Nephron progenitor cell (in vitro differentiated cells): ENCODE data around the gene SND1.

Experiments used
- DNase-seq: peaks from one replicate; pipeline ENCODE4 v3.0.0; 2021
- H3K27ac Mint-ChIP-seq: 2 replicates; pipeline ENCODE4 v1.8.0; 2021; ENCODE audit warnings: mild to moderate bottlenecking, moderate library complexity, mixed read lengths
- H3K27me3 Mint-ChIP-seq: 2 replicates; pipeline ENCODE4 v1.8.0; 2021; ENCODE audit warnings: mild to moderate bottlenecking, low read depth, mixed read lengths; ENCODE audit not compliant: poor library complexity
- H3K36me3 Mint-ChIP-seq: 2 replicates; pipeline ENCODE4 v1.8.0; 2021; ENCODE audit warnings: low read depth, mixed read lengths
- H3K4me1 Mint-ChIP-seq: 2 replicates; pipeline ENCODE4 v1.8.0; 2021; ENCODE audit warnings: mixed read lengths
- H3K4me3 Mint-ChIP-seq: 2 replicates; pipeline ENCODE4 v1.8.0; 2021; ENCODE audit warnings: mild to moderate bottlenecking, moderate library complexity, mixed read lengths
- H3K9me3 Mint-ChIP-seq: 2 replicates; pipeline ENCODE4 v1.8.0; 2021; ENCODE audit warnings: mild to moderate bottlenecking, moderate library complexity, mixed read lengths
- CTCF ChIP-seq: fragments of 200-600 bp; sonication (generic); IDR thresholded peaks from 2 replicates; pipeline ENCODE4 v1.5.0; 2021; ENCODE audit warnings: antibody characterized with exemption

SND1 gene

DNA sequence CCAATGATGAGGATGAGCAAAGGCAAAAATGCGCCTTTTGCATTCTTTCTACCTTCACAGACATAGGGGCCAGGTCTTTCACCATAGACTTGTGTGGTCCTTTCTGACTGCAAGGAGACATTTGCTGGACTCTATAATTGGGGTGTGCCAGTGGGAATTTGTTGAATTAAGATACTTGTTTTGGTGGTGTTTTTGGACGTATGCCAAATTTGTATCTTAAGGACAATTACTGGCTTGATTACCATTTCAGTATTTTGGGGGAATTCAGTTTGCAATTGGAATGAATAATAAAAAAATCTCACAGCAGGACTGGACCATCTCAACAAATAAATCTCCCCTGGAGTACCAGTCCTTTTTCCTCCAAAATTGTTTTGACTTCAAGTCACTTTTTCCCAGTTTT, 47.9 kb downstream of the SND1 start:
- Mint-ChIP-seq H3K36me3 (peaks cover 68% of the 10 kb centered on the region), H3K9me3 (no peaks in the 10 kb centered on the region), H3K4me1 (no peaks in the 10 kb centered on the region), H3K27ac (no peak overlapping the region), H3K27me3 (no peaks in the 10 kb centered on the region), H3K4me3 (no peak overlapping the region)
- no peak for TF ChIP-seq CTCF
- no peak for DNase-seq

DNA sequence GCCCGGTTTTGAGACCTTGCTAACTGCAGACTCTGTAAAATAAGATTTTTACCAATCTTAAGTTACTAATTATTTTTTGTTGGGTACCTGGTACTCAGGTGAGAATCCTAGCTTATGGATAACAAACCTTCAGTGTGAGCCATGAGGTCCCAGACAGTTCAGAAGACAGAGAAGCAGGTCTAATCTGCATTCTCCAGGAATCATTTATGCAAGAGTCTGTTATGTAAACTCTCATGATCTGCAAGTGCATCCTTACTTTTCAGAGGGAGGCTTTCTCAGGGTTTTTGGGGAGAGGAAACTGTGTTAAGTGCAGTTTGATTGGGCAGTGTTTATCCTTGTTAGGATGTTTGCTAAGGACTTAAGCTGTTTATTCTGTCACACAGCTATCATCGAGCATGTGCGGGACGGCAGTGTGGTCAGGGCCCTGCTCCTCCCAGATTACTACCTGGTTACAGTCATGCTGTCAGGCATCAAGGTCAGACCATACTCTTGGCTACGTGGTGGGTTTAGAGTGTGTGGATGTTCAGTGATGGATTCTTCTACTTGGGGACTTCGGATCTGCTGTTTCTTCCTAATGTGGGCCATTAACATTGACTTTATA, 50.2 kb downstream of the SND1 start:
- H3K4me3 Mint-ChIP-seq, result no peak overlapping the region
- DNase-seq, result no peak
- H3K9me3 Mint-ChIP-seq, result no peaks in the 10 kb centered on the region
- peaks cover 64% of the 10 kb centered on the region for H3K36me3 Mint-ChIP-seq
- no peaks in the 10 kb centered on the region for H3K4me1 Mint-ChIP-seq
- H3K27me3 Mint-ChIP-seq, result no peaks in the 10 kb centered on the region
- H3K27ac Mint-ChIP-seq, result no peak overlapping the region
- TF ChIP-seq CTCF, result no peak

DNA sequence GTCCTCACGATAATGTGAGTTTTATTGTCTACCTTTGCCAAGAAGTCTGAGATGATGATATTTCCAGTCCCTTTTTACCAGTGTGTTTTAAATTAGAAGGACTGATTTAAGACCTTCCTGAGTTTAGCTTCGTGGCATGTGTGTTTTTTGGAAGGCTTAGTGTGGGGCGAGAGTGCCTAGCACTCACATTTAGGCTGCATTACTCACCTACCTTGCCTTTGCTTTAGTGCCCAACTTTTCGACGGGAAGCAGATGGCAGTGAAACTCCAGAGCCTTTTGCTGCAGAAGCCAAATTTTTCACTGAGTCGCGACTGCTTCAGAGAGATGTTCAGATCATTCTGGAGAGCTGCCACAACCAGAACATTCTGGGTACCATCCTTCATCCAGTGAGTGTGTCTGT, 50.9 kb downstream of the SND1 start:
- no peak for DNase-seq
- H3K9me3 Mint-ChIP-seq, result no peaks in the 10 kb centered on the region
- no peak overlapping the region for H3K27ac Mint-ChIP-seq
- no peak overlapping the region for H3K4me3 Mint-ChIP-seq
- no peaks in the 10 kb centered on the region for H3K4me1 Mint-ChIP-seq
- H3K27me3 Mint-ChIP-seq, result no peaks in the 10 kb centered on the region
- TF ChIP-seq CTCF, result no peak
- peaks cover 62% of the 10 kb centered on the region for H3K36me3 Mint-ChIP-seq

- Mint-ChIP-seq H3K9me3 (no peaks in the 10 kb centered on the region), H3K4me3 (no peak overlapping the region), H3K27ac (no peak overlapping the region), H3K4me1 (no peaks in the 10 kb centered on the region), H3K36me3 (peaks cover 57% of the 10 kb centered on the region), H3K27me3 (no peaks in the 10 kb centered on the region)
- DNase-seq, result no peak
- no peak for TF ChIP-seq CTCF
These were observed 52.2 kb downstream of the SND1 start for GRCh38 chr7:127704211-127704610.

- peaks cover 10% of the 10 kb centered on the region for H3K9me3 Mint-ChIP-seq
- no peaks in the 10 kb centered on the region for H3K4me1 Mint-ChIP-seq
- no peak overlapping the region for H3K27ac Mint-ChIP-seq
- no peak for TF ChIP-seq CTCF
- no peak overlapping the region for H3K4me3 Mint-ChIP-seq
- DNase-seq, result no peak
- H3K36me3 Mint-ChIP-seq, result peaks cover 59% of the 10 kb centered on the region
- no peaks in the 10 kb centered on the region for H3K27me3 Mint-ChIP-seq
These were observed 53.5 kb downstream of the SND1 start for GRCh38 chr7:127705461-127705959.

GRCh38 chr7:127706766-127707165, 54.8 kb downstream of the SND1 start:
- DNase-seq, result no peak
- Mint-ChIP-seq H3K36me3 (peaks cover 65% of the 10 kb centered on the region), H3K27ac (no peak overlapping the region), H3K4me1 (no peaks in the 10 kb centered on the region), H3K4me3 (no peak overlapping the region), H3K9me3 (peaks cover 22% of the 10 kb centered on the region), H3K27me3 (no peaks in the 10 kb centered on the region)
- TF ChIP-seq CTCF, result no peak
